Adrenal gland (tissue), 19 donors: ENCODE results near the gene FOXN3. TPM values are rescaled to one million over a fixed set of nuclear protein-coding genes. Genes with fewer than 3 reads are reported as not detected.

ENCODE experiments used
- DNase-seq, 7 donors: peaks; one replicate each; pipeline ENCODE4 v3.0.0-alpha.2; 2019 to 2020
- H3K27ac ChIP-seq, 5 donors: fragments of 200-600 bp; sonication (generic) in 4 of 5; 1 replicate in 3 of 5; 2 replicates in 2 of 5; pipeline versions ENCODE4 v1.5.1 to v1.8.0; 2016 to 2020; ENCODE audit warnings: mild to moderate bottlenecking in 1 of 5
- H3K27me3 ChIP-seq: fragments of 200-600 bp; 2 replicates; pipeline ENCODE4 v1.8.0; 2021
- H3K36me3 ChIP-seq, 2 donors: fragments of 200-600 bp; replicated peaks in 1 of 2; 1 replicate in 1 of 2; 2 replicates in 1 of 2; pipeline versions ENCODE4 v1.5.1 to v1.8.0; 2018 to 2022
- H3K4me1 ChIP-seq, 2 donors: fragments of 200-600 bp; replicated peaks in 1 of 2; 1 replicate in 1 of 2; 2 replicates in 1 of 2; pipeline versions ENCODE4 v1.5.1 to v1.8.0; 2018 to 2021
- H3K4me3 ChIP-seq, 4 donors: fragments of 200-600 bp; sonication (generic) in 3 of 4; one replicate each; pipeline ENCODE4 v1.5.1; 2016 to 2018
- H3K9me3 ChIP-seq, 3 donors: fragments of 200-600 bp; sonication (generic) in 1 of 3; replicated peaks in 1 of 3; 1 replicate in 2 of 3; 2 replicates in 1 of 3; pipeline versions ENCODE4 v1.5.1 to v1.8.0; 2016 to 2021
- POLR2A ChIP-seq, 2 donors: fragments of 450-650 bp; IDR thresholded peaks; one replicate each; pipeline ENCODE4 v1.6.1; 2017; ENCODE audit warnings: antibody characterized with exemption in 2 of 2, mild to moderate bottlenecking in 2 of 2, moderate library complexity in 1 of 2
- WGBS, 4 donors: extraction: QIAGEN DNeasy Blood & Tissue Kit in 2 of 4; methylation state at CpG; one replicate each; pipeline versions ENCODE4 v1.1.5 to v1.1.7; 2013 to 2017; 5-methylcytosine and 5-hydroxymethylcytosine counted together
- intact Hi-C, 2 donors: fragments of 100-400 bp; cut with DNase I; formaldehyde crosslinking; loops; one replicate each; pipeline versions ENCODE4 v1.14.1 to v1.15.0; 2022 to 2023
- long read RNA-seq, 10 donors: library from polyadenylated mRNA in 3 of 10; unstranded in 2 of 10; stranded (forward) in 1 of 10; transcript quantifications; one replicate each; pipeline ENCODE4 v2.0.0 and lab custom pipeline, GENCODE V29; 2021 to 2026
- polyA plus RNA-seq, 3 donors: library from polyadenylated mRNA; stranded (reverse); fragments of 200-250 nt in 2 of 3; fragments of 350-450 nt in 1 of 3; fragmentation: Illumina TruSeq in 1 of 3; extraction: RNeasy Lipid Tissue Mini Kit (QIAGEN cat#74804) in 1 of 3; gene quantifications; one replicate each; pipeline ENCODE4 v1.2.3, GENCODE V29; 2013 to 2014
- total RNA-seq, 9 donors: library from RNA; depleted of rRNA in 4 of 9; stranded (reverse); fragments of >200 nt in 4 of 9; fragments of 120-200 nt in 1 of 9; fragmentation: NEBNext Ultra II Directional in 1 of 9; extraction: Animal tissue kit (Norgen Biotek cat#: 25700) in 1 of 9; gene quantifications; one replicate each; pipeline versions ENCODE4 v1.1.0 to v1.2.4, GENCODE V29; 2013 to 2023
- TF ChIP-seq, protein P1 (sequence below), 6 experiments: fragments of 450-650 bp in 4 of 6; fragments of 200-600 bp in 2 of 6; sonication (generic) in 1 of 6; IDR thresholded peaks; 1 replicate in 5 of 6; 2 replicates in 1 of 6; pipeline versions ENCODE4 v1.5.1 to v1.8.0; 2016 to 2021; ENCODE audit warnings: antibody characterized with exemption in 6 of 6, mild to moderate bottlenecking in 2 of 6, moderate library complexity in 1 of 6
- donor health status: healthy with polysubstance abuse.
- donor health status: Bipolar disorder and iron deficiency.
- donor health status: DM: yes; HTN: yes; CAD: no.
- donor health status: DM: no; HTN: no; CAD: no.
- donor health status: DM: no; HTN: no; CAD: no.
- donor health status: DM: yes; HTN: yes; CAD: no.

The FOXN3 gene
- total RNA-seq = 100 to 1,000 TPM in 6 of 9 donors, 10 to 100 TPM in 3; 54.1 to 131 (median 104) TPM
- 10 to 100 TPM; 10.7 to 33.9 (median 22.0) TPM for polyA plus RNA-seq
- long read RNA-seq, donor 1, partial matches to known transcripts = 0 of 4 reads
- long read RNA-seq, donor 1, other reads (novel, unspliced or antisense) = 0 of 4 reads
- long read RNA-seq, donor 2, transcript FOXN3-214 (6 exons, 2,692 nt) = major isoform, 5 of 10 reads
- long read RNA-seq, donor 2, partial matches to known transcripts = 0 of 10 reads
- long read RNA-seq, donor 2, other reads (novel, unspliced or antisense) = 0 of 10 reads
- long read RNA-seq, donor 3, transcript FOXN3-214 (6 exons, 2,692 nt) = major isoform, 6 of 8 reads
- long read RNA-seq, donor 3, partial matches to known transcripts = 0 of 8 reads
- long read RNA-seq, donor 3, other reads (novel, unspliced or antisense) = 0 of 8 reads
- long read RNA-seq, donor 4, partial matches to known transcripts = 0 of 23 reads
- long read RNA-seq, donor 4, other reads (novel, unspliced or antisense) = 22 of 23 reads
- long read RNA-seq, donor 5, transcript FOXN3-214 (6 exons, 2,692 nt) = major isoform, 22 of 59 reads
- long read RNA-seq, donor 5, partial matches to known transcripts = 3 of 59 reads
- long read RNA-seq, donor 5, other reads (novel, unspliced or antisense) = 34 of 59 reads
- long read RNA-seq, donor 6, partial matches to known transcripts = 3 of 13 reads
- long read RNA-seq, donor 6, other reads (novel, unspliced or antisense) = 8 of 13 reads
- long read RNA-seq, donor 7, transcript FOXN3-214 (6 exons, 2,692 nt) = major isoform, 5 of 5 reads
- long read RNA-seq, donor 7, partial matches to known transcripts = 0 of 5 reads
- long read RNA-seq, donor 7, other reads (novel, unspliced or antisense) = 0 of 5 reads
- long read RNA-seq, donor 8, transcript FOXN3-214 (6 exons, 2,692 nt) = major isoform, 8 of 33 reads
- long read RNA-seq, donor 8, partial matches to known transcripts = 21 of 33 reads
- long read RNA-seq, donor 8, other reads (novel, unspliced or antisense) = 0 of 33 reads
- long read RNA-seq, donor 9, partial matches to known transcripts = 0 of 5 reads
- long read RNA-seq, donor 9, other reads (novel, unspliced or antisense) = 0 of 5 reads
- long read RNA-seq, donor 10, partial matches to known transcripts = 0 of 7 reads
- long read RNA-seq, donor 10, other reads (novel, unspliced or antisense) = 0 of 7 reads

GRCh38 chr14:89417091-89417464 is at the start of gene FOXN3:
TSS of gene FOXN3 (minus strand) at chr14:89417233. CDS start at chr14:89412476, 4,757 bp downstream.
- WGBS, 4 donors = 1% methylated on average over 30 to 54 of the region's 54 CpGs; no CpG with 5 or more reads in 2 of the 4 donors
- H3K27me3 ChIP-seq = no peaks in the 10 kb centered on the region
- peak; percentile 61 to 78 for TF ChIP-seq POLR2A (IDR thresholded peaks at IDR 0.05)
- TF ChIP-seq, protein P1, sequence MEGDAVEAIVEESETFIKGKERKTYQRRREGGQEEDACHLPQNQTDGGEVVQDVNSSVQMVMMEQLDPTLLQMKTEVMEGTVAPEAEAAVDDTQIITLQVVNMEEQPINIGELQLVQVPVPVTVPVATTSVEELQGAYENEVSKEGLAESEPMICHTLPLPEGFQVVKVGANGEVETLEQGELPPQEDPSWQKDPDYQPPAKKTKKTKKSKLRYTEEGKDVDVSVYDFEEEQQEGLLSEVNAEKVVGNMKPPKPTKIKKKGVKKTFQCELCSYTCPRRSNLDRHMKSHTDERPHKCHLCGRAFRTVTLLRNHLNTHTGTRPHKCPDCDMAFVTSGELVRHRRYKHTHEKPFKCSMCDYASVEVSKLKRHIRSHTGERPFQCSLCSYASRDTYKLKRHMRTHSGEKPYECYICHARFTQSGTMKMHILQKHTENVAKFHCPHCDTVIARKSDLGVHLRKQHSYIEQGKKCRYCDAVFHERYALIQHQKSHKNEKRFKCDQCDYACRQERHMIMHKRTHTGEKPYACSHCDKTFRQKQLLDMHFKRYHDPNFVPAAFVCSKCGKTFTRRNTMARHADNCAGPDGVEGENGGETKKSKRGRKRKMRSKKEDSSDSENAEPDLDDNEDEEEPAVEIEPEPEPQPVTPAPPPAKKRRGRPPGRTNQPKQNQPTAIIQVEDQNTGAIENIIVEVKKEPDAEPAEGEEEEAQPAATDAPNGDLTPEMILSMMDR (IDR thresholded peaks at IDR 0.05) = peak in 1 of 6 experiments; percentile 13
- no peaks in the 10 kb centered on the region for H3K9me3 ChIP-seq
- DNase-seq = peak; percentile 93 to 97 (median 94)
- peaks cover 9 to 29% of the 10 kb centered on the region in 2 donors for H3K4me1 ChIP-seq
- intact Hi-C loops = loop anchor here (5.0 to 10.0 kb wide), 3 partner anchors 72 to 490 kb away; no protein-coding TSS in a partner anchor
- peak within 1 kb of the TSS; percentile 50 to 99 (median 82) for H3K4me3 ChIP-seq
- peak within 1 kb of the TSS; percentile 77 to 98 (median 96) for H3K27ac ChIP-seq
- no peaks in the 10 kb centered on the region for H3K36me3 ChIP-seq

- Histone ChIP-seq H3K36me3 (no peaks in the 10 kb centered on the region), H3K27ac (no peak overlapping the region), H3K4me1 (no peaks in the 10 kb centered on the region), H3K9me3 (no peaks in the 10 kb centered on the region), H3K27me3 (no peaks in the 10 kb centered on the region), H3K4me3 (no peak overlapping the region)
- WGBS, 4 donors = 80 to 86% (median 83%) methylated on average over 5 of the region's 5 CpGs
- no peak for DNase-seq
- intact Hi-C loops = no loop called here
- TF ChIP-seq POLR2A (IDR thresholded peaks at IDR 0.05) = no peak
- TF ChIP-seq, protein P1 (IDR thresholded peaks at IDR 0.05) = no peak
Observed at GRCh38 chr14:89466484-89466883, 49.5 kb upstream of the FOXN3 start.

DNA sequence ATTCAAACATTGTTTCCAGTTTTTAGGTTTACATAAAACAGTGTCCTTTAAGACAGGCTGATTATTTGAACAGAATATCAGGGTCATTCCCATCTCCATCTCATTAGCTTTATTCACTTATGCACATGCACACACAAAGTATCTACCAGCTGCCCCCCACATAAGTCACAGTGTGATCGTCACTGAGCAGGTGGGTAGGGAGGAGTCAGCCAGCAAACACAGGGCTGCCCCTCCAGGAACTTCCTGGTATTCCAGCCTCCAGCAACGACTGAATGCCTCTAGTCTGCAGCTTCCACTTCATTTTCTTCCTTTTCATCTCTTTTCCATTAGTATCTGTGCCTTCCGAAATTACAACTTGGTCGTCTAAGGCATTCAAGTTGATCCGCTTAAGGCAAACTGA is 48.8 kb upstream of the FOXN3 start:
- TF ChIP-seq, protein P1 (IDR thresholded peaks at IDR 0.05) = no peak
- TF ChIP-seq POLR2A (IDR thresholded peaks at IDR 0.05) = no peak
- H3K9me3 ChIP-seq = no peaks in the 10 kb centered on the region
- intact Hi-C loops = no loop called here
- DNase-seq = no peak
- H3K4me1 ChIP-seq = no peaks in the 10 kb centered on the region
- H3K36me3 ChIP-seq = no peaks in the 10 kb centered on the region
- no peak overlapping the region for H3K4me3 ChIP-seq
- no peaks in the 10 kb centered on the region for H3K27me3 ChIP-seq
- H3K27ac ChIP-seq = no peak overlapping the region
- 70 to 81% (median 73%) methylated on average over 5 of the region's 5 CpGs for WGBS, 4 donors
